PFSK-1 (cell line): Measurements from ENCODE around the gene GPR142.
A peak's percentile ranks its signal among the peaks of the same experiment; 100 is the strongest.

Experiments used
- FOXP2 ChIP-seq: optimal IDR thresholded peaks from 2 replicates; pipeline ENCODE3; 2011; ENCODE audit warnings: borderline replicate concordance, control low read depth, inconsistent platforms; ENCODE audit not compliant: insufficient read depth; ENCODE audit errors: extremely low read length, extremely low read depth
- POLR2AphosphoS5 ChIP-seq: IDR thresholded peaks from 2 replicates; pipeline ENCODE4 v1.6.1; 2012; ENCODE audit warnings: low read depth, mild to moderate bottlenecking, control low read depth, low read length, moderate library complexity
- REST ChIP-seq, 2 experiments: IDR thresholded peaks; 2 replicates each; pipeline versions ENCODE4 v1.6.1 to v1.8.0; 2011 to 2012; ENCODE audit warnings: low read depth in 2 of 2, low read length in 2 of 2, control low read depth in 1 of 2, inconsistent platforms in 1 of 2, mild to moderate bottlenecking in 1 of 2, moderate library complexity in 1 of 2; ENCODE audit not compliant: insufficient read depth in 1 of 2
- SIN3A ChIP-seq: IDR thresholded peaks from 2 replicates; pipeline ENCODE4 v1.6.1; 2012; ENCODE audit warnings: mild to moderate bottlenecking, low read length, moderate library complexity, borderline replicate concordance; ENCODE audit not compliant: insufficient read depth
- TAF1 ChIP-seq: IDR thresholded peaks from 2 replicates; pipeline ENCODE4 v1.6.1; 2012; ENCODE audit warnings: low read length, control low read depth, borderline replicate concordance; ENCODE audit not compliant: insufficient read depth

The GPR142 gene

DNA sequence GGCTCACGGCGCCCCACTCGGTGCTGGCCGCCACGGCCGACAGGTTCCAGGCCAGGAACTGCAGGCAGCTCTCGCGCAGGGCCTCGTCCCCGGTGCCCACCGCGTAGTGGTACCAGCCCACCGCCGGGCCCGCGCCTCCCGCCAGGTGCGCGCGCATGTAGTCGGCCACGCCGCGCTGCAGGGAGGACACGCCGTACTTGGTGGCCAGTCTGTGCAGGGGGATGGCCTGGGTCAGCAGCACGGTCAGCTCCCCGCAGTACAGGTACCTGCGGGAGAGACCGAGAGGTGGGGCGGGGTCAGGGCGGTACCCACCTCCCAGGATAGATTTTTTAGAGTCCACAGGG is 9.9 kb upstream of the GPR142 start:
- TF ChIP-seq REST (IDR thresholded peaks at IDR 0.05; ENCODE audit: insufficient read depth in 1 of 2, low read depth in 2 of 2, low read length in 2 of 2) (no peak), FOXP2 (no peak), POLR2AphosphoS5 (no peak), TAF1 (no peak), SIN3A (no peak)

DNA sequence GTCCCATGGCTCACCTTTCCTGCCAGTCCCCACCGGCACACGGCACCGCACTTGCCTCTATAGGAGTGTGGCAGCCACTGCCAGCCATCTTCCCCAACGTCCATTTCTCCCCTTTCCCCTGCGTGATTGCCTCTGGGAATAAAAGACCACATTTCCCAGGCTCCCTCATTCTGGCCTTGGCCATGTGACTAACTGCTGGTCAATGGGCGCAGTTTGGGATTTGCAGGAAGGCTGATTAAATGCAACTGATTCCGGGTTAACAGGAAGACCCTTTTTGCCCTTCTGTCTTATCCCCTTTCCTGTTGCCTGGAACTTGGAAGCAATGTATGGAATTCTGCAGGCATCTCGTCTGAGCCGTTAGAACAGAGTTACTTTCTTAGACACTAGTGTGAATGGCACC is 8.6 kb upstream of the GPR142 start:
- TF ChIP-seq FOXP2 (no peak), REST (IDR thresholded peaks at IDR 0.05; ENCODE audit: insufficient read depth in 1 of 2, low read depth in 2 of 2, low read length in 2 of 2) (no peak), SIN3A (no peak), TAF1 (no peak), POLR2AphosphoS5 (no peak)

GRCh38 chr17:74359916-74360315 is 7.4 kb upstream of the GPR142 start:
- TF ChIP-seq POLR2AphosphoS5 = no peak
- no peak for TF ChIP-seq TAF1
- TF ChIP-seq FOXP2 = no peak

- TF ChIP-seq FOXP2 (no peak), TAF1 (no peak), POLR2AphosphoS5 (no peak), SIN3A (no peak), REST (IDR thresholded peaks at IDR 0.05; ENCODE audit: insufficient read depth in 1 of 2, low read depth in 2 of 2, low read length in 2 of 2) (no peak)
These were observed 6.4 kb upstream of the GPR142 start for GRCh38 chr17:74360899-74361229.

GRCh38 chr17:74361230-74362068 is 5.9 kb upstream of the GPR142 start, which contains the start of gene BTBD17:
TSS of gene BTBD17 (minus strand) at chr17:74361868. CDS start at chr17:74361819, 49 bp downstream.
- TF ChIP-seq FOXP2 (peak; percentile 27), REST (IDR thresholded peaks at IDR 0.05; ENCODE audit: insufficient read depth in 1 of 2, low read depth in 2 of 2, low read length in 2 of 2) (peak in 1 of 2 experiments; percentile 62; a peak in 1 of 4 replicates), POLR2AphosphoS5 (no peak), TAF1 (no peak)
